Subcutaneous abdominal adipose tissue (tissue), 5 donors: ENCODE results near the gene DDX47.
"Not testable (repeated sequence)": the region's sequence is repeated elsewhere in the genome, so short reads cannot be mapped to it uniquely, and the experiment has no call there.

ENCODE experiments used
- H3K27ac ChIP-seq: one replicate; pipeline ENCODE4 v1.7.0; 2013; ENCODE audit warnings: low read depth, mild to moderate bottlenecking, inconsistent platforms, low read length, moderate library complexity
- H3K27me3 ChIP-seq, 5 donors: one replicate each; pipeline ENCODE4 v1.7.0; 2013; ENCODE audit warnings: low read length in 5 of 5, inconsistent platforms in 1 of 5; ENCODE audit not compliant: control insufficient read depth in 5 of 5, insufficient read depth in 4 of 5
- H3K36me3 ChIP-seq, 5 donors: one replicate each; pipeline ENCODE4 v1.7.0; 2013; ENCODE audit warnings: low read length in 5 of 5; ENCODE audit not compliant: control insufficient read depth in 5 of 5, insufficient read depth in 5 of 5
- H3K4me1 ChIP-seq, 5 donors: one replicate each; pipeline ENCODE4 v1.7.0; 2013; ENCODE audit warnings: low read length in 5 of 5, mild to moderate bottlenecking in 3 of 5, moderate library complexity in 1 of 5; ENCODE audit not compliant: control insufficient read depth in 5 of 5, insufficient read depth in 5 of 5
- H3K4me3 ChIP-seq, 5 donors: one replicate each; pipeline ENCODE4 v1.7.0; 2013; ENCODE audit warnings: low read length in 5 of 5, low read depth in 1 of 5
- H3K9ac ChIP-seq, 5 donors: one replicate each; pipeline ENCODE4 v1.7.0; 2013; ENCODE audit warnings: low read length in 5 of 5, mild to moderate bottlenecking in 4 of 5, moderate library complexity in 3 of 5
- H3K9me3 ChIP-seq, 5 donors: one replicate each; pipeline ENCODE4 v1.7.0; 2013; ENCODE audit warnings: low read length in 5 of 5; ENCODE audit not compliant: control insufficient read depth in 5 of 5
- donor health status: healthy.
- donor health status: healthy.
- donor health status: healthy.
- donor health status: healthy.
- donor health status: healthy.

The DDX47 gene

GRCh38 chr12:12818701-12819100 is 5.6 kb downstream of the DDX47 start:
- Histone ChIP-seq H3K27ac (peak overlapping the region; percentile 38), H3K4me3 (no peak overlapping the region), H3K4me1 (peaks cover 7 to 31% (median 15%) of the 10 kb centered on the region in 5 donors), H3K9ac (no peak overlapping the region), H3K36me3 (peaks cover 25 to 34% (median 30%) of the 10 kb centered on the region in 5 donors), H3K9me3 (no peaks in the 10 kb centered on the region), H3K27me3 (no peaks in the 10 kb centered on the region)

GRCh38 chr12:12819221-12819620 is 6.1 kb downstream of the DDX47 start:
- no peaks in the 10 kb centered on the region for H3K27me3 ChIP-seq
- H3K36me3 ChIP-seq, result peaks cover 30 to 39% (median 33%) of the 10 kb centered on the region in 5 donors
- H3K9ac ChIP-seq, result peak overlapping the region in 1 of 5 donors; percentile 35
- peak overlapping the region; percentile 38 for H3K27ac ChIP-seq
- H3K4me3 ChIP-seq, result no peak overlapping the region
- H3K4me1 ChIP-seq, result peaks cover 4 to 26% (median 10%) of the 10 kb centered on the region in 5 donors
- no peaks in the 10 kb centered on the region for H3K9me3 ChIP-seq

- peaks cover 36 to 45% (median 39%) of the 10 kb centered on the region in 5 donors for H3K36me3 ChIP-seq
- H3K27me3 ChIP-seq, result no peaks in the 10 kb centered on the region
- H3K27ac ChIP-seq, result peak overlapping the region; percentile 38
- H3K4me3 ChIP-seq, result no peak overlapping the region
- peak overlapping the region in 1 of 5 donors; percentile 35 for H3K9ac ChIP-seq
- H3K9me3 ChIP-seq, result no peaks in the 10 kb centered on the region
- H3K4me1 ChIP-seq, result peaks cover 2 to 23% (median 7%) of the 10 kb centered on the region in 5 donors
These were observed 6.7 kb downstream of the DDX47 start for GRCh38 chr12:12819752-12820311.

- H3K36me3 ChIP-seq, result peaks cover 36 to 51% (median 43%) of the 10 kb centered on the region in 5 donors
- not testable (repeated sequence) for H3K9me3 ChIP-seq, H3K27me3 ChIP-seq, H3K9ac ChIP-seq, H3K4me3 ChIP-seq, H3K27ac ChIP-seq
- H3K4me1 ChIP-seq, result peaks cover 2 to 23% (median 7%) of the 10 kb centered on the region in 5 donors
These were observed 7.2 kb downstream of the DDX47 start for GRCh38 chr12:12820376-12820775.

- Histone ChIP-seq H3K9me3 (no peaks in the 10 kb centered on the region), H3K4me1 (peaks cover 2 to 15% (median 4%) of the 10 kb centered on the region in 5 donors), H3K9ac (no peak overlapping the region), H3K4me3 (no peak overlapping the region), H3K27ac (no peak overlapping the region), H3K36me3 (peaks cover 46 to 67% (median 57%) of the 10 kb centered on the region in 5 donors), H3K27me3 (no peaks in the 10 kb centered on the region)
These were observed 8.8 kb downstream of the DDX47 start for GRCh38 chr12:12821975-12822374.

- Histone ChIP-seq H3K27me3 (no peaks in the 10 kb centered on the region), H3K4me1 (peaks cover 2 to 12% (median 4%) of the 10 kb centered on the region in 5 donors), H3K27ac (no peak overlapping the region), H3K4me3 (no peak overlapping the region), H3K36me3 (peaks cover 53 to 76% (median 65%) of the 10 kb centered on the region in 5 donors), H3K9me3 (no peaks in the 10 kb centered on the region), H3K9ac (no peak overlapping the region)
These were observed 9.7 kb downstream of the DDX47 start for GRCh38 chr12:12822886-12823285.

- Histone ChIP-seq H3K27ac (no peak overlapping the region), H3K9ac (no peak overlapping the region), H3K36me3 (peaks cover 54 to 80% (median 68%) of the 10 kb centered on the region in 5 donors), H3K9me3 (no peaks in the 10 kb centered on the region), H3K4me1 (peaks cover 2 to 12% (median 4%) of the 10 kb centered on the region in 5 donors), H3K27me3 (no peaks in the 10 kb centered on the region), H3K4me3 (no peak overlapping the region)
These were observed 10.2 kb downstream of the DDX47 start for GRCh38 chr12:12823300-12823699.

- Histone ChIP-seq H3K36me3 (peaks cover 59 to 85% (median 74%) of the 10 kb centered on the region in 5 donors), H3K4me1 (peaks cover 2 to 12% (median 4%) of the 10 kb centered on the region in 5 donors), H3K4me3 (no peak overlapping the region), H3K9ac (no peak overlapping the region), H3K27me3 (no peaks in the 10 kb centered on the region), H3K27ac (no peak overlapping the region), H3K9me3 (no peaks in the 10 kb centered on the region)
These were observed 10.7 kb downstream of the DDX47 start for GRCh38 chr12:12823811-12824210.

GRCh38 chr12:12835378-12836146 is 22.4 kb downstream of the DDX47 start:
- Histone ChIP-seq H3K9me3 (no peaks in the 10 kb centered on the region), H3K4me1 (peaks cover 0 to 16% (median 16%) of the 10 kb centered on the region in 5 donors), H3K4me3 (no peak overlapping the region), H3K27me3 (no peaks in the 10 kb centered on the region), H3K36me3 (peaks cover 6 to 27% (median 19%) of the 10 kb centered on the region in 5 donors), H3K27ac (no peak overlapping the region), H3K9ac (no peak overlapping the region)

GRCh38 chr12:12836571-12836970 is 23.4 kb downstream of the DDX47 start:
- Histone ChIP-seq H3K36me3 (peaks cover 6 to 23% (median 18%) of the 10 kb centered on the region in 5 donors), H3K4me1 (peaks cover 0 to 16% (median 16%) of the 10 kb centered on the region in 5 donors), H3K9ac (no peak overlapping the region), H3K9me3 (no peaks in the 10 kb centered on the region), H3K27ac (no peak overlapping the region), H3K27me3 (no peaks in the 10 kb centered on the region), H3K4me3 (no peak overlapping the region)
